Measurements from ENCODE around the gene COL13A1.

Gene COL13A1

GRCh38 chr10:69860271-69860670 is 58.6 kb downstream of the COL13A1 start:
- Histone ChIP-seq H3K4me1 (ENCODE audit: insufficient read depth, insufficient read length) (peaks cover 13% of the 10 kb centered on the region), H3K36me3 (ENCODE audit: insufficient read depth, insufficient read length, low read length) (no peaks in the 10 kb centered on the region), H3K27me3 (ENCODE audit: insufficient read depth, insufficient read length) (peaks cover 4% of the 10 kb centered on the region), H3K9me3 (ENCODE audit: insufficient read depth, low read length) (no peaks in the 10 kb centered on the region), H3K4me3 (ENCODE audit: insufficient read length, low read depth) (no peak overlapping the region), H3K9ac (ENCODE audit: insufficient read length, low read depth) (no peak overlapping the region)
- no peak for DNase-seq (ENCODE audit: low read depth, low spot score)
- TF ChIP-seq YY1 (IDR thresholded peaks at IDR 0.05; ENCODE audit: insufficient read depth, insufficient read length) (no peak), ZNF274 (IDR thresholded peaks at IDR 0.05; ENCODE audit: low read depth, low read length) (no peak), SUZ12 (IDR thresholded peaks at IDR 0.05; ENCODE audit: extremely low read depth, insufficient read depth, insufficient read length) (no peak)

DNA sequence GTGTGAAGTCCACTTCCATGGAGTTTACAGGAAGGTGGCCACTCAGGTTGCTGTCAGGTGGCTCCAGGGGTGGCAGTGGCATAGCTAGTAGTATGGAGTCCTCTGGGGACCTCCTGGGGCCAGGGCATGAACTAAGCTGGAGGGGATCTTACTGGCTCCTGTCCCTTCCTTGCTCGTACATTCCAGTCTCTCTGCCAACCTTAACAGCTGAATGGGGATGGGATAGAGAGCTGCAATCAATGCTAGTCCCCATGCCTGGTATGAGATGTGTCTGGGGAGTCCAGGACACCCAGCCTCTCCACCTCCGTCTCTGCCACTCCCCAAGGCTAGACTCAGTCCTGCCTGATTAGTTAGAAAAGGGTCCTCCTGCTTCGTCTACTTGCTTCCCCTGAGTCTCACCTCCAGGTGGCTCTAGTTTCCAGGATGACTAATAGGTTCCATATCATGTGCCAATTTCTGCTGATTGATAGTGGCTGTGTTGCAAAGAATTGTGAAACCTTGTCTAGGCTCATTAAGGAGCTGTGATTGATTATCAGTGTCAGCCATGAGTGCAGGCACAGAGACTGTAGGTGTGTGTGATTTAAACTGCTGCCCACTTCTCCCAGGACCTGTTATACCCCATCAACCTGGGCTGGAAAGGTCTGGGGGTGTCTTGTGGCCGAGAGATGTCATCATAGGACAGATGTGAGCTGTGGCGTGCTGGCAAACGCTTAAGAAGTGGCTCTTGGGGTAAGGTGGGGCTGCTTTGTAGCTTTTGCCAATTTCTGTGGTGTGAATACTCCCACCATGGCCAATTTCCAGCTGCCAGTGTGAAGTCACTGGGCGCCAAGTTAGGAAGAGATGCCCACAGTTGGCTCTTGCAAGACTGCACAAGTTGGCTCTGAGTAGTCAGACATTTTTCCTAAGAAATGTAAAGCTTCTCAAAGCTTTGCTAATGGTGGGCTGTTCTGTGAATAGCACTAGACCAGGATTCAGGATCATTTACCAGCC is 59.8 kb downstream of the COL13A1 start:
- no peak overlapping the region for H3K4me3 ChIP-seq (ENCODE audit: insufficient read length, low read depth)
- H3K27me3 ChIP-seq (ENCODE audit: insufficient read depth, insufficient read length) = peaks cover 4% of the 10 kb centered on the region
- H3K36me3 ChIP-seq (ENCODE audit: insufficient read depth, insufficient read length, low read length) = no peaks in the 10 kb centered on the region
- H3K9me3 ChIP-seq (ENCODE audit: insufficient read depth, low read length) = no peaks in the 10 kb centered on the region
- H3K9ac ChIP-seq (ENCODE audit: insufficient read length, low read depth) = no peak overlapping the region
- peaks cover 23% of the 10 kb centered on the region for H3K4me1 ChIP-seq (ENCODE audit: insufficient read depth, insufficient read length)
- DNase-seq (ENCODE audit: low read depth, low spot score) = no peak
- no peak for TF ChIP-seq ZNF274 (IDR thresholded peaks at IDR 0.05; ENCODE audit: low read depth, low read length)
- TF ChIP-seq YY1 (IDR thresholded peaks at IDR 0.05; ENCODE audit: insufficient read depth, insufficient read length) = no peak
- TF ChIP-seq SUZ12 (IDR thresholded peaks at IDR 0.05; ENCODE audit: extremely low read depth, insufficient read depth, insufficient read length) = no peak

GRCh38 chr10:69862882-69863530 is 61.3 kb downstream of the COL13A1 start:
- H3K4me3 ChIP-seq (ENCODE audit: insufficient read length, low read depth) = no peak overlapping the region
- no peak for DNase-seq (ENCODE audit: low read depth, low spot score)
- no peak overlapping the region for H3K9ac ChIP-seq (ENCODE audit: insufficient read length, low read depth)
- H3K9me3 ChIP-seq (ENCODE audit: insufficient read depth, low read length) = no peaks in the 10 kb centered on the region
- H3K27me3 ChIP-seq (ENCODE audit: insufficient read depth, insufficient read length) = peaks cover 4% of the 10 kb centered on the region
- peaks cover 22% of the 10 kb centered on the region for H3K4me1 ChIP-seq (ENCODE audit: insufficient read depth, insufficient read length)
- TF ChIP-seq ZNF274 (IDR thresholded peaks at IDR 0.05; ENCODE audit: low read depth, low read length) (no peak), YY1 (IDR thresholded peaks at IDR 0.05; ENCODE audit: insufficient read depth, insufficient read length) (no peak), SUZ12 (IDR thresholded peaks at IDR 0.05; ENCODE audit: extremely low read depth, insufficient read depth, insufficient read length) (no peak)
- no peaks in the 10 kb centered on the region for H3K36me3 ChIP-seq (ENCODE audit: insufficient read depth, insufficient read length, low read length)

DNA sequence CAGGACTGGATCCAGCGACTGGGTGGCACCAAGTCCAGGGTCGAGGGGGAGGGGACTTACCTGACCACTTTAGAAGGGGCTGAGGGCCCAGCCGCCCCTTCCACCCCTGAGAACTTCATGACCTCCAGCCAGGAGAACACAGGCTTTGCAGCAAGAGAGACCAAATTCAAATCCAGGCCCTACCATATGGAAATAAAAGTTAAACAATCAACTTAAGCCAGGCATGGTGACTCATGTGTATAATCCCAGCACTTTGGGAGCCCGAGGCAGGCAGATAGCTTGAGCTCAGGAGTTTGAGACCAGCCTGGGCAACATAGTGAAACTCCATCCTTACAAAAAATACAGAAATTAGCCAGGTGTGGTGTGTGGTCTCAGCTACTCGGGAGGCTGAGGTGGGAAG is 61.9 kb downstream of the COL13A1 start:
- Histone ChIP-seq H3K36me3 (ENCODE audit: insufficient read depth, insufficient read length, low read length) (no peaks in the 10 kb centered on the region), H3K9me3 (ENCODE audit: insufficient read depth, low read length) (no peaks in the 10 kb centered on the region), H3K4me3 (ENCODE audit: insufficient read length, low read depth) (no peak overlapping the region), H3K27me3 (ENCODE audit: insufficient read depth, insufficient read length) (peaks cover 4% of the 10 kb centered on the region), H3K9ac (ENCODE audit: insufficient read length, low read depth) (no peak overlapping the region), H3K4me1 (ENCODE audit: insufficient read depth, insufficient read length) (peaks cover 22% of the 10 kb centered on the region)
- no peak for DNase-seq (ENCODE audit: low read depth, low spot score)
- no peak for TF ChIP-seq SUZ12 (IDR thresholded peaks at IDR 0.05; ENCODE audit: extremely low read depth, insufficient read depth, insufficient read length)

DNA sequence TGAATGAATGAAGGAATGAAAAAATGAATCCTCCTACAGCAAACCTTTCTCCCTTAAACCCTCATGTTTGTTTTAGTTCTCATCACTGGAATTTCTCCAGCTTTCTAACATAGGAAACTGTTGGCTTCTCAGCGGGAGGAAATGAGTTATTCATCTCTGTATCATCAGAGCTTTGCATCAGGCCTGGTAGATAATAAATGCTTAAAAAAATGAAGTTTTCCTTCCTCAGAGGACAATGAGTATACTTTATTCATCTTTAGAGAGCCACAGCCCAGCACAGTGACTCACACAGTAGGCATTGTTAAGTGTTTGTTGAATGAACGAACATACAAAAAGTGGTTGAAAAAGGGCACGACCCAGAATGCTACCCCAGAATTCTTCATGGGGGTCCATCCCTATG is 62.6 kb downstream of the COL13A1 start:
- no peak for DNase-seq (ENCODE audit: low read depth, low spot score)
- Histone ChIP-seq H3K9me3 (ENCODE audit: insufficient read depth, low read length) (no peaks in the 10 kb centered on the region), H3K36me3 (ENCODE audit: insufficient read depth, insufficient read length, low read length) (no peaks in the 10 kb centered on the region), H3K4me1 (ENCODE audit: insufficient read depth, insufficient read length) (peaks cover 22% of the 10 kb centered on the region), H3K9ac (ENCODE audit: insufficient read length, low read depth) (no peak overlapping the region), H3K4me3 (ENCODE audit: insufficient read length, low read depth) (no peak overlapping the region), H3K27me3 (ENCODE audit: insufficient read depth, insufficient read length) (peaks cover 4% of the 10 kb centered on the region)
- no peak for TF ChIP-seq ZNF274 (IDR thresholded peaks at IDR 0.05; ENCODE audit: low read depth, low read length)
- no peak for TF ChIP-seq YY1 (IDR thresholded peaks at IDR 0.05; ENCODE audit: insufficient read depth, insufficient read length)
- no peak for TF ChIP-seq SUZ12 (IDR thresholded peaks at IDR 0.05; ENCODE audit: extremely low read depth, insufficient read depth, insufficient read length)

DNA sequence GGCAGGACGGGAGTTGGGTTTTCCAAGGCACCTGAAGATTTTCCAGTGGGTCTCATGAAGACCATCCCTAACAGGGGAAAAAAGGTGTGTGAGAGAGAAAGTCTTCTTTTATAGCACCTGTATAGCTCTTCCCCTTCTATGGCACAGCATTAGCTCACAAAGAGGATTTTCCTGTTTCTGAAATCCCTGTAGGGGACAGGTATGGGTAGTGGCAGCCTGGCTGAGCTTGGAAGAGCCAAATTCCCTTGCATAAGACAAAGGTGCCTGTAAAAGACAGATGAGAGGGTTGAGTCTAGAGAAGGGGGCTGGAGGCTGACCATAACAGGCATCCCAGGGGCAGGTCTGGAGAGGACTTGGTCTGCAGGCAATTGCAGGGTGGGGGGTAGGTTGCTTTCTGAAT is 63.7 kb downstream of the COL13A1 start:
- TF ChIP-seq ZNF274 (IDR thresholded peaks at IDR 0.05; ENCODE audit: low read depth, low read length) = no peak
- H3K9ac ChIP-seq (ENCODE audit: insufficient read length, low read depth) = no peak overlapping the region
- H3K4me3 ChIP-seq (ENCODE audit: insufficient read length, low read depth) = no peak overlapping the region
- peaks cover 20% of the 10 kb centered on the region for H3K4me1 ChIP-seq (ENCODE audit: insufficient read depth, insufficient read length)
- no peaks in the 10 kb centered on the region for H3K9me3 ChIP-seq (ENCODE audit: insufficient read depth, low read length)
- no peak for DNase-seq (ENCODE audit: low read depth, low spot score)
- no peaks in the 10 kb centered on the region for H3K36me3 ChIP-seq (ENCODE audit: insufficient read depth, insufficient read length, low read length)
- peaks cover 4% of the 10 kb centered on the region for H3K27me3 ChIP-seq (ENCODE audit: insufficient read depth, insufficient read length)

GRCh38 chr10:69866246-69866687 is 64.6 kb downstream of the COL13A1 start:
- H3K9ac ChIP-seq (ENCODE audit: insufficient read length, low read depth) = peak overlapping the region; percentile 50
- H3K4me3 ChIP-seq (ENCODE audit: insufficient read length, low read depth) = no peak overlapping the region
- H3K9me3 ChIP-seq (ENCODE audit: insufficient read depth, low read length) = no peaks in the 10 kb centered on the region
- peaks cover 4% of the 10 kb centered on the region for H3K27me3 ChIP-seq (ENCODE audit: insufficient read depth, insufficient read length)
- TF ChIP-seq YY1 (IDR thresholded peaks at IDR 0.05; ENCODE audit: insufficient read depth, insufficient read length) = no peak
- TF ChIP-seq ZNF274 (IDR thresholded peaks at IDR 0.05; ENCODE audit: low read depth, low read length) = no peak
- TF ChIP-seq SUZ12 (IDR thresholded peaks at IDR 0.05; ENCODE audit: extremely low read depth, insufficient read depth, insufficient read length) = no peak
- no peak for DNase-seq (ENCODE audit: low read depth, low spot score)
- no peaks in the 10 kb centered on the region for H3K36me3 ChIP-seq (ENCODE audit: insufficient read depth, insufficient read length, low read length)
- peaks cover 21% of the 10 kb centered on the region for H3K4me1 ChIP-seq (ENCODE audit: insufficient read depth, insufficient read length)

Data from NT2/D1 (cell line).